AG04449 (cell line): ENCODE measurements around the gene UNC45A.
A peak's percentile ranks its signal among the peaks of the same experiment; 100 is the strongest.

ENCODE experiments used
- CTCF ChIA-PET: fragments of 350-600 bp; formaldehyde crosslinking; extraction: SDS; loops from one replicate; lab custom pipeline; 2021; ENCODE audit warnings: antibody characterized with exemption; lab: Yijun Ruan, JAX
- POLR2A ChIA-PET: fragments of 400-600, 350-600 bp; formaldehyde crosslinking; extraction: SDS; loops from one replicate; lab custom pipeline; 2020; ENCODE audit warnings: antibody characterized with exemption, inconsistent platforms; lab: Yijun Ruan, JAX
- DNase-seq: peaks from one replicate; pipeline ENCODE4 v3.0.0-alpha.2; 2010; ENCODE audit warnings: low read depth, low spot score
- H3K4me3 ChIP-seq: 2 replicates; pipeline ENCODE4 v1.5.1; 2011; ENCODE audit warnings: low read depth, mild to moderate bottlenecking, control low read depth, low read length
- CTCF ChIP-seq: IDR thresholded peaks from one replicate; pipeline ENCODE4 v1.5.1; 2011; ENCODE audit warnings: mild to moderate bottlenecking, moderate library complexity, low read length, control low read depth, inconsistent platforms; ENCODE audit not compliant: insufficient read depth; ENCODE audit errors: missing control alignments

UNC45A gene

GRCh38 chr15:90934949-90935751, at the start of gene UNC45A:
UNC45A (plus strand) TSS chr15:90935285; CDS start chr15:90935325, 40 bp downstream.
- CTCF ChIA-PET, result interaction anchor here (1.0 to 20.3 kb wide), 22 partner anchors 15 to 673 kb away, joined by 3 to 479 read pairs (median 6); partner anchors contain the start of genes FES, MAN2A2 and RCCD1
- peak within 1 kb of the TSS; percentile 81 for H3K4me3 ChIP-seq
- DNase-seq, result no peak
- no peak for TF ChIP-seq CTCF
- POLR2A ChIA-PET, result interaction anchor here (0.9 to 1.9 kb wide), 4 partner anchors 9 to 22 kb away, joined by 4 to 8 read pairs (median 6); partner anchors contain the start of gene RCCD1

GRCh38 chr15:90885432-90886290, 49.4 kb upstream of the UNC45A start:
- TF ChIP-seq CTCF, result peak; percentile 95
- no peak overlapping the region for H3K4me3 ChIP-seq
- ChIA-PET POLR2A (interaction anchor here (0.6 kb wide), 1 partner anchor 16 kb away, joined by 3 read pairs; no protein-coding TSS in a partner anchor), CTCF (interaction anchor here (0.6 to 7.1 kb wide), 79 partner anchors 9 to 637 kb away, joined by 3 to 204 read pairs (median 5); partner anchors contain the start of genes BLM, FURIN, HDDC3 and MAN2A2)
- no peak for DNase-seq

- no peak overlapping the region for H3K4me3 ChIP-seq
- no peak for TF ChIP-seq CTCF
- POLR2A ChIA-PET, result no interaction called here
These were observed 48.8 kb upstream of the UNC45A start for GRCh38 chr15:90886291-90886614.

GRCh38 chr15:90887037-90887481, 48.0 kb upstream of the UNC45A start:
- CTCF ChIA-PET, result interaction anchor here (0.8 to 7.1 kb wide), 24 partner anchors 8 to 388 kb away, joined by 3 to 204 read pairs (median 8); partner anchors contain the start of genes HDDC3, MAN2A2 and UNC45A
- no peak for DNase-seq
- POLR2A ChIA-PET, result no interaction called here
- no peak for TF ChIP-seq CTCF
- H3K4me3 ChIP-seq, result no peak overlapping the region

More at GRCh38 chr15:90886291-90886614, 48.8 kb upstream of the UNC45A start:
- DNase-seq, result no peak
- CTCF ChIA-PET, result interaction anchor here (0.7 to 7.1 kb wide), 66 partner anchors 9 to 638 kb away, joined by 3 to 204 read pairs (median 6); partner anchors contain the start of genes BLM, FURIN, HDDC3 and MAN2A2

GRCh38 chr15:90889313-90889730, 45.8 kb upstream of the UNC45A start:
- TF ChIP-seq CTCF, result no peak
- ChIA-PET POLR2A (no interaction called here), CTCF (interaction anchor here (0.6 to 2.8 kb wide), 6 partner anchors 12 to 280 kb away, joined by 3 to 20 read pairs (median 8); partner anchors contain the start of gene MAN2A2)
- no peak overlapping the region for H3K4me3 ChIP-seq
- DNase-seq, result no peak
